AG09319 (cell line): ENCODE results near the gene WDFY2.

Experiments used
- DNase-seq: peaks from one replicate; pipeline ENCODE4 v3.0.0-alpha.2; 2010; ENCODE audit warnings: low read depth; ENCODE audit errors: extremely low read depth
- CTCF ChIP-seq: IDR thresholded peaks from 2 replicates; pipeline ENCODE4 v1.5.1; 2011; ENCODE audit warnings: low read depth, mild to moderate bottlenecking, inconsistent platforms, low read length, moderate library complexity

Gene WDFY2

GRCh38 chr13:51797664-51798488, 213.6 kb downstream of the WDFY2 start:
- no peak for DNase-seq
- peak; percentile 30 for TF ChIP-seq CTCF

GRCh38 chr13:51799261-51799660, 215.0 kb downstream of the WDFY2 start:
- DNase-seq, result no peak
- no peak for TF ChIP-seq CTCF

- no peak for DNase-seq
- TF ChIP-seq CTCF, result no peak
Observed at GRCh38 chr13:51800486-51800885, 216.2 kb downstream of the WDFY2 start.

- DNase-seq, result no peak
- no peak for TF ChIP-seq CTCF
Observed at GRCh38 chr13:51801631-51802099, 217.4 kb downstream of the WDFY2 start.

- no peak for TF ChIP-seq CTCF
- no peak for DNase-seq
Observed at GRCh38 chr13:51802631-51803418, 218.6 kb downstream of the WDFY2 start.

- peak; percentile 48 for DNase-seq
- TF ChIP-seq CTCF, result no peak
Observed at GRCh38 chr13:51803422-51804294, 219.4 kb downstream of the WDFY2 start, which contains the start of gene DHRS12. Gene DHRS12, minus strand, starts transcription at chr13:51804163. Its CDS starts 4,504 bp downstream, at chr13:51799659.
